ENCODE data around the gene ANKRD52. TPM values are rescaled to one million over a fixed set of nuclear protein-coding genes. Genes with fewer than 3 reads are reported as not detected.

Gene ANKRD52
- total and polyA plus RNA-seq, 10 of the 15 experiments (the other 5 are each of a cell fraction or from before 2014, with no cell fraction given), result 0.90 to 55.3 (median 16.1) TPM

- TF ChIP-seq RFX5 (IDR thresholded peaks at IDR 0.05; ENCODE audit: low read depth, low read length), result no peak
- no peak for TF ChIP-seq POLR2A (IDR thresholded peaks at IDR 0.05; ENCODE audit: low read depth, low read length)
- TF ChIP-seq DPF2 (IDR thresholded peaks at IDR 0.05), result 0 out of 2 replicates have a peak, but pooled peaks have one; percentile 41
- no peak for TF ChIP-seq NR2C1 (IDR thresholded peaks at IDR 0.05)
- peak; percentile 56; the same call in 1 of the 2 replicates for TF ChIP-seq SREBF1 (IDR thresholded peaks at IDR 0.05; ENCODE audit: low read length)
- TF ChIP-seq MTA3 (IDR thresholded peaks at IDR 0.05; ENCODE audit: borderline replicate concordance, low read length), result no peak
- no peak for TF ChIP-seq MYC (IDR thresholded peaks at IDR 0.05; ENCODE audit: insufficient read depth, insufficient read length, insufficient replicate concordance, low read length, severe bottlenecking)
- TF ChIP-seq GABPA (IDR thresholded peaks at IDR 0.05; ENCODE audit: low read depth), result no peak
- TF ChIP-seq NFYB (IDR thresholded peaks at IDR 0.05; ENCODE audit: insufficient read depth, low read depth, low read length), result no peak
- TF ChIP-seq SUPT20H (IDR thresholded peaks at IDR 0.05; ENCODE audit: borderline replicate concordance, control insufficient read depth, low read depth, low read length), result no peak
- TF ChIP-seq RCOR1 (conservative IDR thresholded peaks at IDR 0.05; ENCODE audit: low read depth, low read length), result no peak
- no peak for TF ChIP-seq ZNF217 (IDR thresholded peaks at IDR 0.05)
Measured at GRCh38 chr12:56221232-56221756, 36.9 kb downstream of the ANKRD52 start (continued).

GRCh38 chr12:56220611-56221231 is 37.5 kb downstream of the ANKRD52 start:
- POLR2A ChIA-PET, result interaction anchor here (0.6 to 4.0 kb wide), 18 partner anchors 13 to 403 kb away, joined by 3 to 68 read pairs (median 6); partner anchors contain the start of genes COQ10A, DNAJC14, ESYT1 and RPL41
- RAD21 ChIA-PET (ENCODE audit: unreplicated experiment), result interaction anchor here (1.2 to 3.5 kb wide), 10 partner anchors 15 to 483 kb away, joined by 3 to 41 read pairs (median 10); partner anchors contain the start of genes ANKRD52, ESYT1, MYL6 and SMARCC2
- peak overlapping the region; percentile 96 for H3K27ac ChIP-seq (ENCODE audit: control insufficient read depth, insufficient read depth)
- no TSS peak for BruUV-seq (replicated peaks)
- peak; percentile 30 for DNase-seq (ENCODE audit: low read depth, low spot score)
- SMC1A ChIA-PET (ENCODE audit: uncharacterized antibody, unreplicated experiment), result interaction anchor here (0.7 to 3.4 kb wide), 11 partner anchors 11 to 295 kb away, joined by 3 to 33 read pairs (median 9); partner anchors contain the start of genes CNPY2, SMARCC2 and ZC3H10
- CTCF ChIA-PET, result interaction anchor here (0.7 to 4.2 kb wide), 12 partner anchors 12 to 241 kb away, joined by 3 to 107 read pairs (median 5); partner anchors contain the start of genes ESYT1, SMARCC2, STAT2 and ZC3H10
- H3K4me1 ChIP-seq (ENCODE audit: control insufficient read depth, insufficient read depth, low read length), result 0 out of 2 replicates have a peak, but pooled peaks cover 3% of the 10 kb centered on the region
- peak overlapping the region; percentile 96 for H3K4me2 ChIP-seq (ENCODE audit: control insufficient read depth, insufficient read depth)
- FAIRE-seq, result no peak
- under 1% methylated on average over 10 of the region's 10 CpGs for whole genome bisulfite sequencing (ENCODE audit: insufficient coverage, insufficient replicate concordance, low lambda C conversion rate, missing lambda C conversion rate)
- peaks cover 30% of the 10 kb centered on the region for H3K79me2 ChIP-seq (ENCODE audit: control insufficient read depth, insufficient read depth, low read length)
- ATAC-seq, result peak; percentile 2
- intact Hi-C loops (cut with micrococcal nuclease; ENCODE audit: unreplicated experiment), result no loop called here
- H3K4me3 ChIP-seq, result peak overlapping the region; percentile 91
- H3K9ac ChIP-seq (ENCODE audit: control insufficient read depth, insufficient read depth, low read length), result peak overlapping the region; percentile 95
- H4K20me1 ChIP-seq (ENCODE audit: control insufficient read depth, insufficient read depth), result no peaks in the 10 kb centered on the region
- no peak for TF ChIP-seq TAF1 (IDR thresholded peaks at IDR 0.05; ENCODE audit: borderline replicate concordance, low read depth, low read length)
- 0 out of 2 replicates have a peak, but pooled peaks have one; percentile 20 for TF ChIP-seq SPI1 (IDR thresholded peaks at IDR 0.05; ENCODE audit: borderline replicate concordance, insufficient read depth, low read depth, low read length)
- TF ChIP-seq PAX8 (IDR thresholded peaks at IDR 0.05), result no peak
- TF ChIP-seq NBN (IDR thresholded peaks at IDR 0.05), result no peak
- TF ChIP-seq KLF5 (IDR thresholded peaks at IDR 0.05; ENCODE audit: partially characterized antibody), result no peak
- TF ChIP-seq RELA (IDR thresholded peaks at IDR 0.05; ENCODE audit: borderline replicate concordance, partially characterized antibody), result no peak
- 0 out of 2 replicates have a peak, but pooled peaks have one; percentile 13 for TF ChIP-seq ATF7 (IDR thresholded peaks at IDR 0.05; ENCODE audit: low read depth)
- TF ChIP-seq ZNF207 (IDR thresholded peaks at IDR 0.05; ENCODE audit: borderline replicate concordance), result no peak
- TF ChIP-seq CHD4 (IDR thresholded peaks at IDR 0.05), result no peak
- TF ChIP-seq ZNF384 (IDR thresholded peaks at IDR 0.05; ENCODE audit: borderline replicate concordance, low read depth, low read length), result peak; percentile 64
- no peaks in the 10 kb centered on the region for H3K27me3 ChIP-seq (replicated peaks in 1 of 2; ENCODE audit: control insufficient read depth in 2 of 2, insufficient read depth in 2 of 2, low read length in 1 of 2)
- no peaks in the 10 kb centered on the region; a peak in 1 of 4 replicates for H3K36me3 ChIP-seq (ENCODE audit: control insufficient read depth in 2 of 2, insufficient read depth in 2 of 2, low read length in 1 of 2)
- no peaks in the 10 kb centered on the region; the same call in 2 of the 3 replicates for H3K9me3 ChIP-seq (replicated peaks; ENCODE audit: control insufficient read depth, insufficient read depth, low read length)
- in situ Hi-C loops (cut with MboI), result no loop called here
- no peak overlapping the region for H2AFZ ChIP-seq (ENCODE audit: control insufficient read depth, low read depth, low read length)

Measured in GM12878 (cell line).